A549 treated with dexamethasone at 1 μM for 4 hours (cell line): ENCODE results near the gene RGPD6. TPM values are rescaled to one million over a fixed set of nuclear protein-coding genes. Genes with fewer than 3 reads are reported as not detected.

Experiments used
- total RNA-seq: library from RNA; stranded (reverse); fragments of 200-300 nt; extraction: Qiagen RNA extraction; gene quantifications from 5 replicates; pipeline ENCODE4 v1.2.3, GENCODE V29; 2022

The RGPD6 gene
- total RNA-seq, result 8.0 to 11.0 TPM (median 9.1 TPM) in 5 replicates

DNA sequence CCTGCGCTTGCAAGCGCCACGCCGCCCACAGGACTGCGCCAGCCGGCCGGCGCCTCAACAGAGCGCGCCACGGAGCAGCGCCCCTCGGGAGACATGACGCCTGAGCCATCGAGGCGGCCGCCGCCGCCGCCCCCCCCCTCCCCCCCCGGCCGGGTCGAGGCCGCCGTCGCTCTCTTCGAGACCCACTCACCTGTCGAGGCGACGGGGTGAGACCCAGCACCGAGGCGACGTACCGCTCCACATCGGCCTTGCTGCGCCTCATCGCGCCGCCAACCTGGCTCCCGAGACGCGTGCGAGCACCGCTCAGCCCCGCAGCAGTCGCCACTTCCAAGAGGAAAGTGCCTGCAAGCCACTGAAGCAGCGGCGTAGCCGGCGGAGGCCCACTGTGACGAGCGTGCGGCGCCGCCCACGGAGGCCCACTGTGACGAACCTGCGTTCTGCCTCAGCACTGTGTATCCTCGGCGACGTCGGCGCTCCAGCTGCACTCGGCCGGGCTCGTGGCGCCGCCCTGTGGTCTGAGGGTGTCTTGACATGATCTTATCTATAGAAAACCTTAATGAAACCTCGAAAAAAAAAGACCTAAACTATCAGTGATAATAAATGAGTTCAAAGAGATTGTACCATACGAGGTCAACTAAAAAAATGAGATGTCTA is at the start of gene RGPD6:
RGPD6 (minus strand) TSS at position 460 of the 654 bp plus-strand sequence; CDS start at position 262, 198 bp downstream.

DNA sequence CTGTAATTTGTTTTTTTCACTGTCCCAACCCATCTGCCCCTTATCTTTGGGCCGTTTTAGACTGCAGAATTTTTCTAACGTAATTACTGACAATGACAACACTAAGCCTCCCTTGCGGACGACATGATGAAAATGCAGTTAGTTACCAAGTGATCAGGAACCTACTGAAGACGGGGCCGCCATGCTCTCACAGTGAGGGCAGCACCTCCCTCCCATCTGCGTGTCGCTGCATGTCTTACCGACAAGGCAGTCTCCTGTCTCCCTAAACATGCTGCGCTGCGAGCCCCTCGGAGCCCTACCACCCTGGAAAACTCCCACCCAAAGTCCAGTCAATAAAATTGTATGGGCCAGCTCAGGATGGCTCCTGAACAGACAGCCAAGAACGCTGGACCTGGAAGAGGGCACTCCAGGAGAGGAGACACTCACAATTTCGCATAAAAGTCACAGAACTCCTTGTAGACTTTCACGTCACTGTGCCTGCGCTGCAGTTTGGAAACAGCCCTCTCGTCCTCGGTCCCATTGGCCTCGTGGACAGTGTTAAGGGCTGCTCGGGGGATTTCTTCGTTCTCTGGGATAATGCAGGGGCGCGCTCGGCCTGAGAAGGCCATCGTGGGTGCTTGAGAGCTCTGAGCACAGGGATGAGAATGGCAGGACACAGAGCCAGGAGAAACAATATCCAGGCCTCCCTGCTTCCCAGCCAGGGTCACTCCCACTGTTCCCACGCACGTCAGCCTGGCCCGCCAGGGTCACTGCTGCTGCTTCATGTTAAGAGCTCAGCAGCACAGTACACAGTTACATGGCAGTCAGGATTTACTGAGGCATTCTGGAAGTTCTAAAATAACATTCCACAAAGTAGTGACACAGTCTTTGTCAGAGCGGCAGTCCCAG is 104.6 kb downstream of the RGPD6 start, which contains the start of gene LIMS4:
LIMS4 (minus strand) TSS at position 646 of the 888 bp plus-strand sequence; CDS start at position 608, 38 bp downstream.

Other genes with a start within 250 kb of the RGPD6 start
- gene LIMS4, start 104.4 kb downstream of the RGPD6 start, total RNA-seq, result 0.39 to 0.62 TPM (median 0.48 TPM) in 5 replicates
- gene BUB1, start 100.8 kb upstream of the RGPD6 start, total RNA-seq, result 35.9 to 45.1 TPM (median 38.9 TPM) in 5 replicates
- not detected in 5 replicates for gene ACOXL, start 155.4 kb upstream of the RGPD6 start, total RNA-seq